ENCODE data around the gene FARS2.
"Not testable (repeated sequence)": the region's sequence is repeated elsewhere in the genome, so short reads cannot be mapped to it uniquely, and the experiment has no call there.

Gene FARS2

DNA sequence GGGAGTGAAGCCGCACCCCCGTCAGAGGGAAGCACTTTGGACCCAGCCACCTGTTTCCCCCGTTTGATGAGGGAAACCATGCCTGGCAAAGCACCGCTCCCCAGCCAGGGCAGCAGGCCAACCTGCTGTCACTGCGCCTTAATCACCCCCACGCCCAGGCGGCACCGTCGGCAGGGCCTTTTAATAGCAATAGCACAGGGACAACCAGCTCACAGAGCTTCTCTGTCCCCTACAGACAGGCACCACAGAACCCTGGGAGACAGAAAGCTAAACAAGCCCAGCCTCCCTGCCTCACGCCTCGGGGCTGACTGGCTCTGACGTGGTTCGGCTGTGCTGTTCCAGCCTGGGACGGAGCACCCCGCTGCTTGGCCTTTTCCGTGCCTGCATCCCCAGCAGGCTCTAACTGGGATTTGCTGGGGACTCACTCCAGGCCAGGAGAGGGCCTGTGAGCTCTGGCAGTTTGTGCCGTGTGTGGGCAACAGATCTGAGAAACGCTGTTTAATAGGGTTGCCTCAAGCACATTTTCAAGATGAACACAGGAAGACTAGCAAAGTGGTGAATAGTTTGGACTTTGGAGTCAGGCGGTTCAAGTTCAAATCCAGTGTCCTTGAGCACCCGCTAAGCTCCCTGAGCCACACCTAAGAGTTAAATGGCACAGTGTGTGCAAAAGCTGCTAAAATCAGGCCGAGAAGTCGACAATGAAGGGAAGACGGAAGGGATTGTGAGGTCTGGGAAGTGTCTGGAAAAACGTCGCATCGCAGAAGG is 521.7 kb downstream of the FARS2 start:
- no peak overlapping the region for H3K4me3 Mint-ChIP-seq

GRCh38 chr6:5783584-5784089 is 522.3 kb downstream of the FARS2 start:
- H3K27me3 Mint-ChIP-seq (ENCODE audit: low read depth): peaks cover 3% of the 10 kb centered on the region
- no peaks in the 10 kb centered on the region for H3K4me1 Mint-ChIP-seq (ENCODE audit: low read depth)
- H3K36me3 Mint-ChIP-seq (ENCODE audit: low read depth): no peaks in the 10 kb centered on the region
- H3K9me3 Mint-ChIP-seq: no peaks in the 10 kb centered on the region
- H3K4me3 Mint-ChIP-seq: no peak overlapping the region
- H3K27ac Mint-ChIP-seq: no peak overlapping the region

More for the DNA sequence above, 521.7 kb downstream of the FARS2 start:
- Mint-ChIP-seq H3K36me3 (ENCODE audit: low read depth) (no peaks in the 10 kb centered on the region), H3K9me3 (no peaks in the 10 kb centered on the region), H3K27ac (no peak overlapping the region), H3K27me3 (ENCODE audit: low read depth) (no peaks in the 10 kb centered on the region), H3K4me1 (ENCODE audit: low read depth) (no peaks in the 10 kb centered on the region)

GRCh38 chr6:5785249-5785648 is 523.9 kb downstream of the FARS2 start:
- Mint-ChIP-seq H3K27ac (no peak overlapping the region), H3K36me3 (ENCODE audit: low read depth) (no peaks in the 10 kb centered on the region), H3K4me3 (no peak overlapping the region), H3K27me3 (ENCODE audit: low read depth) (peaks cover 3% of the 10 kb centered on the region), H3K9me3 (no peaks in the 10 kb centered on the region), H3K4me1 (ENCODE audit: low read depth) (no peaks in the 10 kb centered on the region)

GRCh38 chr6:5786321-5786968 is 525.1 kb downstream of the FARS2 start:
- no peak overlapping the region for H3K27ac Mint-ChIP-seq
- no peak overlapping the region for H3K4me3 Mint-ChIP-seq
- no peaks in the 10 kb centered on the region for H3K9me3 Mint-ChIP-seq
- peaks cover 3% of the 10 kb centered on the region for H3K27me3 Mint-ChIP-seq (ENCODE audit: low read depth)
- no peaks in the 10 kb centered on the region for H3K36me3 Mint-ChIP-seq (ENCODE audit: low read depth)
- no peaks in the 10 kb centered on the region for H3K4me1 Mint-ChIP-seq (ENCODE audit: low read depth)

- no peaks in the 10 kb centered on the region for H3K36me3 Mint-ChIP-seq (ENCODE audit: low read depth)
- H3K4me3 Mint-ChIP-seq: no peak overlapping the region
- no peaks in the 10 kb centered on the region for H3K4me1 Mint-ChIP-seq (ENCODE audit: low read depth)
- H3K27me3 Mint-ChIP-seq (ENCODE audit: low read depth): peaks cover 3% of the 10 kb centered on the region
- no peaks in the 10 kb centered on the region for H3K9me3 Mint-ChIP-seq
- no peak overlapping the region for H3K27ac Mint-ChIP-seq
These were observed 525.8 kb downstream of the FARS2 start for GRCh38 chr6:5786969-5787720.

DNA sequence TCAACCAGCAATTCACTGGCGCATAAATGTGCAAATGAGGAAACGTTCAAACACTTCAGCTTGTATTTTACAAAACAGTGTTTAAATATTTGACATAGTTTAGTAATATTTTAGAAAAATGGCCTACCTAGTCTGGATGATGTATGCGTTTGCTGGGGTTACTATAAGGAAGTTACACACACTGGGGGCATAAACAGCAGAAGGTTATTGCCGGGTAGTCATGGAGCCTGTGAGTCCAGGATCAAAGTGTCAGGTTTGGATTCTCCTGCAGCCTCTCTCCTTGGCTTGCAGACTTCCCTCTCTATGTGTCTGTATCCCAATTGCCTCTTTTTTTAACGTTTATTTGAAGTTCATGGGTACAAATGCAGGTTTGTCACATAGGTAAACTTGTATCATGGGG is 528.1 kb downstream of the FARS2 start:
- not testable (repeated sequence) for H3K4me1 Mint-ChIP-seq (ENCODE audit: low read depth); H3K36me3 Mint-ChIP-seq (ENCODE audit: low read depth); H3K4me3 Mint-ChIP-seq; H3K27ac Mint-ChIP-seq; H3K9me3 Mint-ChIP-seq; H3K27me3 Mint-ChIP-seq (ENCODE audit: low read depth)

- peaks cover 28% of the 10 kb centered on the region for H3K9me3 Mint-ChIP-seq
- H3K4me1 Mint-ChIP-seq (ENCODE audit: low read depth); H3K4me3 Mint-ChIP-seq; H3K27ac Mint-ChIP-seq; H3K36me3 Mint-ChIP-seq (ENCODE audit: low read depth); H3K27me3 Mint-ChIP-seq (ENCODE audit: low read depth): not testable (repeated sequence)
These were observed 535.2 kb downstream of the FARS2 start for GRCh38 chr6:5796555-5796954.

DNA sequence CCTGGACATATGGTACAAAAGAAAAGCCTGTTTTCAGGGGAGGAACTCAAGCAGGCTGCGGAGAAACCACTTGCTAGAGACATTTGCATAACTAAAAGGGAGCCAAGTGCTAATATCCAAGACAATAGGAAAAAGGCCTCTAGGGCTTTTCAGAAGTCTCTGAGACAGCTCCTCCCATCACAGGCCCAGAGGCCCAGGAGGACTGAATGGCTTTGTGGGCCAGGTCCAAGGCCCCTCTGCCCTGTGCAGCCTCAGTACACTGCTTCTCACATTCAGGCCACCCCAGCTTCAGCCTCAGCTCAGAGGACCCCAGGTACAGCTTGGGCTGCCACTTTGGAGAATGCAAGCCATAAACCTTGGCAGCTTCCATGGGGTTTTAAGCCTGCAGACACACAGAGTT is 545.1 kb downstream of the FARS2 start:
- not testable (repeated sequence) for H3K27ac Mint-ChIP-seq; H3K4me1 Mint-ChIP-seq (ENCODE audit: low read depth); H3K4me3 Mint-ChIP-seq; H3K27me3 Mint-ChIP-seq (ENCODE audit: low read depth); H3K36me3 Mint-ChIP-seq (ENCODE audit: low read depth)
- H3K9me3 Mint-ChIP-seq: peaks cover 17% of the 10 kb centered on the region

DNA sequence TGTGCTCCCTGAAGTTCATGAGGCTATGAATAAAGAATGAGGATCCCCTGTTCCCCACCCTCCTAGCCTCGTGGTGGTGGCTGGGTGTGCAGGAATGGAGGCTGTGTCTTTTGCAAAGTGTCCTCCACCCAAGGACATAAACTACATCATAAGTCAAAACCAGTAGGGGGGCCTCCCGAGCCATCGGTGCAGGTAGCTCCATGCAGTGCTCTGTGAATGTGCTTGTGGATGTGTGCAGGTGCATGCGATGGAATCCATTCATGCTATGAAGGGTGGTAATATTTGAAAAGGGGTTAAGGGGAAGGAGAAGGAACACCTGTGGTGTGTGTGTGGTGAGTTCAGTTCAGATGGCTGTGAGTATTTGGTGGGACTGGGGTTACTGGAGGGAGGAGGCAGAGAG is 548.1 kb downstream of the FARS2 start:
- Mint-ChIP-seq H3K27me3 (ENCODE audit: low read depth) (peaks cover 9% of the 10 kb centered on the region), H3K27ac (no peak overlapping the region), H3K4me3 (no peak overlapping the region), H3K9me3 (peaks cover 17% of the 10 kb centered on the region), H3K36me3 (ENCODE audit: low read depth) (peaks cover 2% of the 10 kb centered on the region), H3K4me1 (ENCODE audit: low read depth) (peaks cover 17% of the 10 kb centered on the region)

DNA sequence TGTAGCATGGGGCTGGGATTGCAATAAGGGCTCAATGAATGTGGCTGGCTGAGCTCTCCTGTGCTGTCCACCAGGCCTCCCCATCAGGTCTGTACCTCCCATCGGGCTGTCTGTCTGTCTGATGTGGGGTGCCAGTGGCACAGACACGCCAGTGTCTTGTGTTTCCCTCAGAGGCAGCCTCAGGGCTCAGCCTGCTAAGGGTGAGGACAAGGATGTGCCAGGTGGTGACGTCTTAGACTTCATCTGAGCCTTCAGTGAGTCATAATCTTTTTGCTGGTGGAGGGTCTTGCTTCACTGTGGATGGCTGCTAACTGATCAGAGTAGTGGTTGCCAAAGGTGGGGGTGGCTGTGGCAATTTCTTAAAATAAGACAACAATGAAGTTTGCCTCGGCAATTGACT is 550.7 kb downstream of the FARS2 start:
- no peak overlapping the region for H3K27ac Mint-ChIP-seq
- no peak overlapping the region for H3K4me3 Mint-ChIP-seq
- peaks cover 6% of the 10 kb centered on the region for H3K9me3 Mint-ChIP-seq

GRCh38 chr6:5813625-5814027 is 552.3 kb downstream of the FARS2 start:
- H3K36me3 Mint-ChIP-seq (ENCODE audit: low read depth): peaks cover 2% of the 10 kb centered on the region
- H3K27ac Mint-ChIP-seq: peak overlapping the region; percentile 2
- peaks cover 17% of the 10 kb centered on the region for H3K4me1 Mint-ChIP-seq (ENCODE audit: low read depth)
- no peaks in the 10 kb centered on the region for H3K9me3 Mint-ChIP-seq
- H3K4me3 Mint-ChIP-seq: no peak overlapping the region
- peaks cover 15% of the 10 kb centered on the region for H3K27me3 Mint-ChIP-seq (ENCODE audit: low read depth)

More for the DNA sequence above, 550.7 kb downstream of the FARS2 start:
- Mint-ChIP-seq H3K27me3 (ENCODE audit: low read depth) (peaks cover 9% of the 10 kb centered on the region), H3K4me1 (ENCODE audit: low read depth) (peaks cover 17% of the 10 kb centered on the region), H3K36me3 (ENCODE audit: low read depth) (peaks cover 2% of the 10 kb centered on the region)

GRCh38 chr6:5814116-5814515 is 552.8 kb downstream of the FARS2 start:
- H3K4me3 Mint-ChIP-seq: no peak overlapping the region

GRCh38 chr6:5814901-5815300 is 553.6 kb downstream of the FARS2 start:
- H3K4me1 Mint-ChIP-seq (ENCODE audit: low read depth): peaks cover 13% of the 10 kb centered on the region
- H3K4me3 Mint-ChIP-seq: no peak overlapping the region
- peaks cover 11% of the 10 kb centered on the region for H3K27me3 Mint-ChIP-seq (ENCODE audit: low read depth)
- H3K9me3 Mint-ChIP-seq: no peaks in the 10 kb centered on the region
- H3K36me3 Mint-ChIP-seq (ENCODE audit: low read depth): peaks cover 1% of the 10 kb centered on the region
- H3K27ac Mint-ChIP-seq: no peak overlapping the region

More at GRCh38 chr6:5814116-5814515, 552.8 kb downstream of the FARS2 start:
- Mint-ChIP-seq H3K4me1 (ENCODE audit: low read depth) (peaks cover 17% of the 10 kb centered on the region), H3K27ac (no peak overlapping the region), H3K36me3 (ENCODE audit: low read depth) (peaks cover 2% of the 10 kb centered on the region), H3K9me3 (no peaks in the 10 kb centered on the region), H3K27me3 (ENCODE audit: low read depth) (peaks cover 11% of the 10 kb centered on the region)

DNA sequence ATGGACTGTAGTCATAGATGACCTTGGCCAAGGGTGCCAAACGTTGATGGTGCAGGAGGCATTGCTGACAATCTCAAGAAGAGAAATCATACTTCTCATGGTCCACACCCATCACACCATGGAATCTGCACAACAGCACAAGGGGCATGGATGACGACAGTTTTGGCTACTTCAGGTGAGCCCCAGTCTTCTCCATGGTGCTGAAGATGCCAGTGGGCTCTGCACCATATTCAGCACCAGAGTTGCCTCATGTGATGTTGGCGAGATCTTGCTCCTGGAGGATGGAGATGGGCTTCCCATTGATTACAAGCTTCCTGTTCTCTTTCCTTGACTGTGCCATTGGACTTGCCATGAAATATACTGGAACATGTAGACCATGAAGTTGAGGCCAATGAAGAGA is 556.6 kb downstream of the FARS2 start:
- Mint-ChIP-seq H3K4me1 (ENCODE audit: low read depth) (peaks cover 9% of the 10 kb centered on the region), H3K36me3 (ENCODE audit: low read depth) (no peaks in the 10 kb centered on the region), H3K27ac (no peak overlapping the region), H3K27me3 (ENCODE audit: low read depth) (peaks cover 11% of the 10 kb centered on the region), H3K9me3 (no peaks in the 10 kb centered on the region), H3K4me3 (no peak overlapping the region)

- Mint-ChIP-seq H3K27me3 (ENCODE audit: low read depth) (peaks cover 8% of the 10 kb centered on the region), H3K36me3 (ENCODE audit: low read depth) (no peaks in the 10 kb centered on the region), H3K4me3 (no peak overlapping the region), H3K4me1 (ENCODE audit: low read depth) (peaks cover 2% of the 10 kb centered on the region), H3K27ac (no peak overlapping the region), H3K9me3 (no peaks in the 10 kb centered on the region)
These were observed 557.6 kb downstream of the FARS2 start for GRCh38 chr6:5818959-5819358.
